Activated CD4-positive, alpha-beta memory T cell treated with anti-CD3 and anti-CD28 coated beads, Interleukin-2, amount 10 ng/mL, durations not matched to agents 7 days and 5 days (primary cell): ENCODE measurements around the gene OAT. TPM values are rescaled to one million over a fixed set of nuclear protein-coding genes. Genes with fewer than 3 reads are reported as not detected.

ENCODE experiments used
- CTCF ChIA-PET: fragments of 350-600 bp; sonication (Branson Sonifier 250); formaldehyde crosslinking; loops from one replicate; lab custom pipeline; 2021; ENCODE audit warnings: antibody characterized with exemption, inconsistent platforms; lab: Charles Lee
- POLR2A ChIA-PET: fragments of 350-600 bp; sonication (Branson Sonifier 250); formaldehyde crosslinking; loops from one replicate; lab custom pipeline; 2021; ENCODE audit warnings: antibody characterized with exemption; lab: Charles Lee
- DNase-seq: peaks from one replicate; pipeline ENCODE4 v3.0.0-alpha.2; 2020
- H3K27ac Mint-ChIP-seq: one replicate; pipeline ENCODE4 v1.8.0; 2021; ENCODE audit warnings: mild to moderate bottlenecking, mixed read lengths
- H3K27me3 Mint-ChIP-seq: one replicate; pipeline ENCODE4 v1.8.0; 2021; ENCODE audit warnings: mixed read lengths
- H3K36me3 Mint-ChIP-seq: one replicate; pipeline ENCODE4 v1.8.0; 2021; ENCODE audit warnings: low read depth, mixed read lengths
- H3K4me1 Mint-ChIP-seq: one replicate; pipeline ENCODE4 v1.8.0; 2021; ENCODE audit warnings: mixed read lengths
- H3K4me3 Mint-ChIP-seq: one replicate; pipeline ENCODE4 v1.8.0; 2021; ENCODE audit warnings: mild to moderate bottlenecking, mixed read lengths
- H3K9me3 Mint-ChIP-seq: one replicate; pipeline ENCODE4 v1.8.0; 2021; ENCODE audit warnings: mixed read lengths
- total RNA-seq, 2 experiments: library from RNA; stranded (reverse); gene quantifications; one replicate each; pipeline ENCODE4 v1.2.3, GENCODE V29; 2021

Gene OAT
- 10 to 100 TPM; 20.7 to 21.3 TPM for total RNA-seq

DNA sequence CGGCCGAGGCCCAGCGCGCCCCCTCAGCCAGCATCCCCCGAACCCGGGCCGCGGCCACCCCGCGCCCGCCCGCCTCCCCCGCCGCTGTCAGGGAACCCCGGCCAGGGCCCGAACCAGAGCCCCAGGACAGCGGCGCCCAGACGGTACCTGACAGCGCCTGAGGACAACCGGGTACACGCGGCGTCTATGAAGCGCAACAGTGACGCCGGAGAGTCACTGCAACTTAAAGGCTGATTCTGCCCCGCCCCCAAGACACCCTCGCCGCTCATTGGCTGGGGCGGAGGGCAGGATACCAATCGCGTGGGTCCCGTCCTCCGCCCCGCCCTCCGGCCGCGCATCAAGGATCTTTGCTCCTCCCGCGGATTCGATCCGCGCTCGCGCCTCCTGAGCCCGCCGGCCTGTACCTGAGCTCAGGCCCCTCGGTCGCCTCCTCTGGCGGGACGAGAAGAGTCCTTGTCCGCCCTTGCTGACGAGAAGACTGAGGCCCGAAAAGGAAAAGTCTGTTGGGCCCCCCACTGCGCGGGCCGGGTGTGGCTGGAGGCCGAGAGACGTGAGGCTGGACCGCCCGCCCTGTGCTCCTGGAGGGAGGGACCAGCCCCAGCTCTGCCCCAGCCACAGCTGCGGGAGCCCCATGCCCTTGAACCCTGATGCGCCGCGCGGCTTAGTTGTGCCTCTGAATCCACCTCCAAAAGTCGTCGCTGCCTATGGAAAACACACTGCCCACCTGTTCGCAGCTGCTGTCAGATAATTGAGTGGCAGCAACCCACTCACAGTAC, at the start of gene OAT:
Gene OAT, minus strand, starts transcription at position 198 of the 776 bp plus-strand sequence. CDS start 6,752 bp downstream, outside the sequence.
- Mint-ChIP-seq H3K4me3 (peak within 1 kb of the TSS; percentile 77), H3K27ac (peak within 1 kb of the TSS; percentile 49), H3K4me1 (peaks cover 12% of the 10 kb centered on the region), H3K27me3 (peaks cover 8% of the 10 kb centered on the region), H3K9me3 (no peaks in the 10 kb centered on the region), H3K36me3 (no peaks in the 10 kb centered on the region)
- ChIA-PET CTCF (interaction anchor here (0.6 to 3.1 kb wide), 5 partner anchors 12 to 395 kb away, joined by 3 to 17 read pairs (median 7); partner anchors contain the start of gene LHPP), POLR2A (interaction anchor here (0.8 to 3.9 kb wide), 4 partner anchors 9 to 1265 kb away, joined by 3 to 24 read pairs (median 4); partner anchors contain the start of genes BUB3 and LHPP)
- DNase-seq: peak; percentile 97

DNA sequence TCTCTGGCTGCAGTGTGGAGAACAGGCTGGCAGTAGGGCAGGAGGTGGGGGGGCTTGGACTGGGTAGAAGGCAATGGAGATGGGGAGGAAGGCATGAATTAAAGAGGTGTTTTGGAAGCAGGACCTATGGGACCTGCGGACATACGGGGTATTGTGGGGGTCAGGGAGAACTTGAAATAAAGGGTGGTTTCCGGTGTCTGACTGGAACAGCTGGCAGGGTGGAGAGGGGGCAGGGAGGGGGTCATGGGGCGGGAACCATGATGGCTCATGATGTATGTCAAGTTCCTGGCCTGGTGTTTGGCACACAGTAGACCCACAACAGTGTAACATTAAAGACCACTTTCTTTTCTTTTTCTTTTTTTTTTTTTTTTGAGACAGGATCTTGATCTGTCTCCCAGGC, 48.4 kb upstream of the OAT start:
- DNase-seq: no peak
- Mint-ChIP-seq H3K9me3 (no peaks in the 10 kb centered on the region), H3K4me1 (peaks cover 32% of the 10 kb centered on the region), H3K4me3 (no peak overlapping the region), H3K27me3 (no peaks in the 10 kb centered on the region), H3K27ac (no peak overlapping the region), H3K36me3 (peaks cover 3% of the 10 kb centered on the region)
- POLR2A ChIA-PET: no interaction called here
- CTCF ChIA-PET: no interaction called here

DNA sequence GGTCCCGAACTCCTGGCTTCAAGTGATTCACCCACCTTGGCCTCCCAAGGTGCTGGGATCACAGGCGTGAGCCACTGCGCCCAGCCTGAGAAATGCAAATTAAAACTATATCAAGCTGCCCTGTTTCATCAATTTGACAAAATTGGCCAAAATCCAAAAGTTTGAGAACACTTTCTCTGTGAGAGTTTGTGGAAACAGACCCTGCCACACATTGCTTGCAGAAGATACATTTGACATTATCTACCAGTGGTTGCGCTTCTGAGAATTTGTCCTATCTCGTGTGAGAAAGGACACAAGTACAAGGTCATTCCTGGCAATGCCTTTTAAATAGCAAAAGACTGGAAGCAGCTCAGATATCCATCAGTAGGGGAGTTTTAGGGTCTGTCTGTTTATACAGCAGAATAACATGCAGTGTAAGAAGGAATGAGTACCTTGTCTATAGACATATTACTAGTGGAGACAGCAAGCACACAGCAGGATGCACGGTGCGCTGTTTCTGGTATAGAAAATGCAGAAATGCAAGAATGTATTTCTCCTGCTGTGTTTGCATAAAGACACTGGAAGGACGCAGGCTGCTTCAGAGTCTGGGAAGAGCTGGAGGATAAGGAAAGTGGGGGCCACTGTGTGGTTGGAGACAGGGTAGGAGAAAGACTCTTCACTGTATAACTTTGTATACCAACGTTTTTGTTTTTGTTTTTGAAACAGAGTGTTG, 47.2 kb upstream of the OAT start:
- CTCF ChIA-PET: no interaction called here
- H3K27me3 Mint-ChIP-seq: no peaks in the 10 kb centered on the region
- H3K36me3 Mint-ChIP-seq: peaks cover 3% of the 10 kb centered on the region
- POLR2A ChIA-PET: no interaction called here
- no peak overlapping the region for H3K4me3 Mint-ChIP-seq
- no peak for DNase-seq
- H3K4me1 Mint-ChIP-seq: peaks cover 36% of the 10 kb centered on the region
- peak overlapping the region; percentile 56 for H3K27ac Mint-ChIP-seq
- H3K9me3 Mint-ChIP-seq: no peaks in the 10 kb centered on the region

DNA sequence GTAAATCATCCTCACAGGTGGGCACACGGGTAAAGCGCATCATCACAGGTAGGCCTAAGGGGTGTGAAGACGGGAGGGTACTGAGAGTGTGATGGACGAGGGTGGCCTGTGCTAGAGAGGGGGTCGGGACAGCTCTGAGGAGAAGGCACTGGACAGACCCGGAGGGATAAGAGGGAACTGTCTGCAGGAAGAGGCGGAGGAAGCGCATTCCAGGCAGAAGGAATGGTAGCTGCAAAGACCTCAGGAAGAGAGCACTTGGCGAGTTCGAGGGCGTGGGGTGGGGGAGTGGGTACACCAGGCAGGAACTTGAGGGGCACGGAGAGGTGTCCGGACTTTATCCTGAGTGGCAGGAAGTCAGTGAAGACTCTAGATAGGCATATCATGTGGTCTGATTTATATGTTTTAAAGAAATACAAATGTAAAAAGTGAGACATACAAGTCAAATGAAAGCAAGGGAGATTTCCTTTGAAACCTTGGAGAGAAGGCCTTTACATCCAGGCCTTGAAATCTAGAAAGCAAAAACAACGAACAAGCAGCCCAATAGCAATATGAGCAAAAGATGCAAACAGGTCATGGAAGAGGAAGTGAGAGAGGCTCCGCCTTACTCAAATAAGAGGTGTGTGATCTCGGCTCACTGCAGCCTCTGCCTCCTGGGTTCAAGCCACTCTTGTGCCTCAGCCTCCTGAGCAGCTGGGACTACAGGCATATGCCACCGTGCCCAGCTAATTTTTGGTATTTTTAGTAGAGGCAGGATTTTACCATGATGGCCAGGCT, 46.5 kb upstream of the OAT start:
- H3K36me3 Mint-ChIP-seq: peaks cover 3% of the 10 kb centered on the region
- H3K4me1 Mint-ChIP-seq: peaks cover 36% of the 10 kb centered on the region
- peak overlapping the region; percentile 56 for H3K27ac Mint-ChIP-seq
- H3K27me3 Mint-ChIP-seq: no peaks in the 10 kb centered on the region
- ChIA-PET CTCF (interaction anchor here (1.5 kb wide), 1 partner anchor 280 kb away, joined by 4 read pairs; no protein-coding TSS in a partner anchor), POLR2A (interaction anchor here (0.6 to 1.1 kb wide), 3 partner anchors 8 to 450 kb away, joined by 3 to 4 read pairs (median 3); no protein-coding TSS in a partner anchor)
- H3K4me3 Mint-ChIP-seq: no peak overlapping the region
- DNase-seq: no peak
- no peaks in the 10 kb centered on the region for H3K9me3 Mint-ChIP-seq

DNA sequence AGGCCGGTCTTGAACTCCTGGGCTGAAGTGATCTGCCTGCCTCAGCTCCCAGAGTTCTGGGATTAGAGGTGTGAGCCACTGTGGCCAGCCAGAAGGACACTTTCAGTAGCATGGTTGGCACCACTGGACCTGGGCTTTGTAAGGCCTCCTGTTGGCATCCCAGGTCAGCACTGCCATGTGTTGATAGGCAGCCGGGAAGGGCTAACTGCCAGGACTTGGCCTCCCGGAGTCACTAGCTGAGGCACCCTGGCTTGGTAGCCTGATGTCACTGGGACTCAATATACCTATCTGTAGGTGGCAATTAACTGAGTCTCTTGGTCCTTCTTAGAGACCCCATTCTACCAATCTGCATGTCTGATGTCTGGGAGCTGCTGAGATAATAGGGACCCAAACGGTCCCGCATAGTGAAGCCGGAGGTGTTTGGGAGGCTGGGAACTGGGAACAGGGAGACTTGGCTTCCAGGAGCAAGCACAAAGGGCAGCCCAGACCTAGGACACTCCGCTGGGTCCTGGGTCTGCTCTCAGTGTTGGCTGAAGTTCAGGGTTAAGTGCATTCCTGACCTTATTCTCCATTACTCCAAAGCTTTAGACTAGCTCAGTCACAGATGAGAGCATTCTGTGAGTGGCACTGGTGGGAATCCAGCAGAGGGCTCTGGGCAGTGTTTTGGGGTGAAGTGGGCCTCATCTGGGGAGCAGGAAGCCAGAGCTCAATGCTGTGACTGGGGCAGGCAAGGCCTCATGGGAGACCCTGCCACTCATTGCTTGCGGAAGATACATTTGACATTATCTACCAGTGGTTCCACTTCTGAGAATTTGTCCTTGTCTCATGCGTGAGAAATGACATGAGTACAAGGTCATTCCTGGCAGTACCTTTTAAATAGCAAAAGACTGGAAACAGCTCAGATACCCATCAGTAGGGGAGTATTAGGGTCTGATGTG, 45.6 kb upstream of the OAT start:
- ChIA-PET CTCF (interaction anchor here (0.7 to 1.5 kb wide), 2 partner anchors 78 to 281 kb away, joined by 3 to 4 read pairs; no protein-coding TSS in a partner anchor), POLR2A (interaction anchor here (0.6 to 1.1 kb wide), 3 partner anchors 9 to 452 kb away, joined by 3 to 4 read pairs (median 3); no protein-coding TSS in a partner anchor)
- Mint-ChIP-seq H3K4me3 (no peak overlapping the region), H3K4me1 (peaks cover 36% of the 10 kb centered on the region), H3K36me3 (peaks cover 3% of the 10 kb centered on the region), H3K27ac (peak overlapping the region; percentile 56), H3K9me3 (no peaks in the 10 kb centered on the region), H3K27me3 (peaks cover 3% of the 10 kb centered on the region)
- DNase-seq: no peak

DNA sequence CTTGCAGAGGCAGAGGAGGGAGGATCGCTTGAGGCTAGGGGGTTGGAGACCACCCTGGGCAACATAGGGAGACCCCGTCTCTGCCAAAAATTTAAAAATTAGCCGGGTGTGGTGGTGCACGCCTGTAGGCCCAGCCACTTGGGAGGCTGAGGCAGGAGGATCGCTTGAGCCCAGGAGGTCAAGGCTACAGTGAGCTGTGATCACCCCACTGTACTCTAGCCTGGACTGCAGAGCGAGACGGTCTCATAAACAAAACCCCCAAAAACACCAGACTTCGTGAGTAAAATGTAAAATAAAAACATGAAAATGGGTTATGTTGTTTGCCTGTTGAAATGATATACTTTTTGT, 43.6 kb upstream of the OAT start:
- no peak for DNase-seq
- peaks cover 36% of the 10 kb centered on the region for H3K4me1 Mint-ChIP-seq
- ChIA-PET CTCF (interaction anchor here (1.3 to 2.4 kb wide), 2 partner anchors 32 to 59 kb away, joined by 4 to 12 read pairs; no protein-coding TSS in a partner anchor), POLR2A (interaction anchor here (2.2 to 2.4 kb wide), 3 partner anchors 43 to 454 kb away, joined by 6 to 24 read pairs (median 9); partner anchors contain the start of gene OAT)
- no peaks in the 10 kb centered on the region for H3K9me3 Mint-ChIP-seq
- H3K27me3 Mint-ChIP-seq: peaks cover 8% of the 10 kb centered on the region
- H3K4me3 Mint-ChIP-seq: peak overlapping the region; percentile 88
- H3K36me3 Mint-ChIP-seq: peaks cover 3% of the 10 kb centered on the region
- peak overlapping the region; percentile 71 for H3K27ac Mint-ChIP-seq

DNA sequence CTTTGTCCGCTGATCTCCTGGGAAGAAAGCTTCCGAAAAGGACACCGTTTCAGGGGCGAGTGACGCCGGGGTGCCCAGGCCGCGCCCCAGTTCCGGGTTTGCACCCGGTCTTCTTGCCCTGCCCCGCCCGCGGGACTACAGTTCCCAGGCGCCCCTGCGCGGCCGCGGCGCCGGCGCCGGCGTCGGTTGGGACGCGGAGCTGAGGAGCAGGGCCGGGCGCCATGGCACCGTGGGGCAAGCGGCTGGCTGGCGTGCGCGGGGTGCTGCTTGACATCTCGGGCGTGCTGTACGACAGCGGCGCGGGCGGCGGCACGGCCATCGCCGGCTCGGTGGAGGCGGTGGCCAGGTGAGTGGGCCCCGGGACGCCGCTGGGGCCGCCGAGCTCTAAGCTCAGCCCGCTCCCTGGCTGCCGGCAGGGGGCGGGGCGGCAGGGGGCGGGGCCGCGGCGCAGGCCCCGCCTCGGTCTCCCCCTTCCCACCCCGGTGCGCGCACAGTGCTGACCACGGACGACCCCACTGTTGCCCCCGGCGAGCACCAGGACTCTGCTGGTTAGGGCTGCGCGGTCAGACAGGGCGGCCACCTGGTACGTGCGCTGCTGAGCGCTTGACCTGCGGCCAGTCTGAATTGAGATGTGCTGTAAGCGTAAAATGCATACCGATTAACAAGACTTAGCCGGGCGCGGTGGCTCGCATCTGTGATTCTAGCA, 43.1 kb upstream of the OAT start, which contains the start of gene LHPP:
Gene LHPP, plus strand, starts transcription at position 182 of the 706 bp plus-strand sequence. Its CDS starts 40 bp downstream, at position 222.
- Mint-ChIP-seq H3K4me1 (peaks cover 36% of the 10 kb centered on the region), H3K4me3 (peak within 1 kb of the TSS; percentile 88), H3K27ac (peak within 1 kb of the TSS; percentile 82), H3K9me3 (no peaks in the 10 kb centered on the region), H3K27me3 (peaks cover 8% of the 10 kb centered on the region), H3K36me3 (peaks cover 3% of the 10 kb centered on the region)
- ChIA-PET POLR2A (interaction anchor here (1.0 to 2.4 kb wide), 6 partner anchors 10 to 455 kb away, joined by 3 to 24 read pairs (median 6); partner anchors contain the start of gene OAT), CTCF (interaction anchor here (1.0 to 2.4 kb wide), 9 partner anchors 15 to 467 kb away, joined by 3 to 12 read pairs (median 3); partner anchors contain the start of gene OAT)
- peak; percentile 90 for DNase-seq

DNA sequence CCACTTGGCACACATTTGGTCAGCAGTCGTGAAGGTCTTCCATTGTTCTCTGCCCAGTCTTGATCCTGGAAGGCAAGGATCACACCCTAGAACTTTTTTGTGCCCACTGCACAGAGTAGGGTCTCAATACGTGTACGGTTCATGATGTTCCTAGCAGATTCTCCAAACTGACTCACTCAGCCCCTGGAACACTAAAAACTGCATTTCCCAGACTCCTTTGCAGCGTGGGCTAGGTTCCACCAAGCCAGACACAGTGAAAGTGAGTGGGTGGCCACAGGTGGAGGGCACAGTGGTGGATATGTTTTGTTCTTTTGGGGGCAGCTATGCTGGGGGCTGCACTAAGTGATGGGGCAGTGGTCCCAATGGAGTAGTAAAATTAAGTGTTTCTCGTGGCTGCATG, 41.4 kb upstream of the OAT start:
- peaks cover 3% of the 10 kb centered on the region for H3K36me3 Mint-ChIP-seq
- H3K4me1 Mint-ChIP-seq: peaks cover 25% of the 10 kb centered on the region
- CTCF ChIA-PET: interaction anchor here (1.1 to 2.4 kb wide), 3 partner anchors 56 to 219 kb away, joined by 3 to 12 read pairs (median 4); no protein-coding TSS in a partner anchor
- H3K4me3 Mint-ChIP-seq: no peak overlapping the region
- H3K9me3 Mint-ChIP-seq: no peaks in the 10 kb centered on the region
- peaks cover 18% of the 10 kb centered on the region for H3K27me3 Mint-ChIP-seq
- POLR2A ChIA-PET: interaction anchor here (1.1 to 2.4 kb wide), 6 partner anchors 11 to 57 kb away, joined by 3 to 24 read pairs (median 4); partner anchors contain the start of gene OAT
- DNase-seq: no peak
- no peak overlapping the region for H3K27ac Mint-ChIP-seq

DNA sequence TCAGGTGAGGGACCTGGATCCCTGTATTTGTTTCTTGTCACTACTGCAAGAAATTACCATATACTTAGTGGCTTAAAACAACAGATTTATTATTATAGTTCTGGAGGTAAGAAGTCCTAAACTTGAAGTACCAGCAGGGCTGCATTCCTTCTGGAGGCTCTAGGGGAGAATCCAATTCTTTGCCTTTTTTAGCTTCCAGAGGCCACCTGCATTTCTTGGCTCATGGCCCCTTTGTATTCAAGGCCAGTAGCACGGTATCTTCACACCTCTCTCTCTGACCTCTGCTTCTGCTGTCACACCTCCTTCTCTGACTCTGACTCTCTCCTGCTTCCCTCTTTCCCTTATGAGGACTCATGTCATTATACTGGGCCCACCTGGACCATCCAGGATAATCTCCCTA, 40.7 kb upstream of the OAT start:
- peaks cover 24% of the 10 kb centered on the region for H3K27me3 Mint-ChIP-seq

DNA sequence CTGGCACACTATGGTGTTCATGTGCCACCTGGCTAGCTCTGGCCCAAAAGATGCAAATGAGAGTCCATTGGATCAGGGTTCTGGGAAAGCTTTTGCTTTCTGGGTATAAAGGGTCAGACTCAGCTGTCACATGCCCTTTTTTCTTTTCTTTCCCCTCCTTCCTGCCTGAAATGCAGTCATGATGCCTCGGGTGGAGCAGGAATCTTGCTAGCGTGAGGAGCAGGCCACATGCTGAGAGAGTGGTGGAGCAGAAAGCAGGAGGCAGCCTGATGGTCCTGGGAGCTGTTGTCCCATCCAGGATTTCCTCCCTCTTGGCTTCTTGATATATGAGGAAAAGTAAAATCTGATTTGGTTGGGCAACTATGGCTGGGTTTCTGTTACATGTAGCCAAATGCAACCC, 40.2 kb upstream of the OAT start:
- CTCF ChIA-PET: no interaction called here
- no peaks in the 10 kb centered on the region for H3K9me3 Mint-ChIP-seq
- no peak overlapping the region for H3K27ac Mint-ChIP-seq
- POLR2A ChIA-PET: interaction anchor here (1.9 kb wide), 1 partner anchor 10 kb away, joined by 4 read pairs; no protein-coding TSS in a partner anchor
- DNase-seq: no peak
- peaks cover 27% of the 10 kb centered on the region for H3K27me3 Mint-ChIP-seq
- H3K4me1 Mint-ChIP-seq: peaks cover 12% of the 10 kb centered on the region
- H3K4me3 Mint-ChIP-seq: no peak overlapping the region
- H3K36me3 Mint-ChIP-seq: no peaks in the 10 kb centered on the region

More for the DNA sequence above, 40.7 kb upstream of the OAT start:
- Mint-ChIP-seq H3K27ac (no peak overlapping the region), H3K4me1 (peaks cover 17% of the 10 kb centered on the region), H3K9me3 (no peaks in the 10 kb centered on the region), H3K36me3 (peaks cover 2% of the 10 kb centered on the region), H3K4me3 (no peak overlapping the region)
- POLR2A ChIA-PET: interaction anchor here (1.9 kb wide), 1 partner anchor 11 kb away, joined by 4 read pairs; no protein-coding TSS in a partner anchor
- CTCF ChIA-PET: no interaction called here
- no peak for DNase-seq
